T-cell (primary cell): ENCODE measurements around the gene DRC1. TPM values are rescaled to one million over a fixed set of nuclear protein-coding genes. Genes with fewer than 3 reads are reported as not detected.

Source experiments
- ATAC-seq, 4 experiments: fragments of 200-7000 bp in 3 of 4; fragments of 150-1000 bp in 1 of 4; cut with Tn5 transposase; replicated peaks in 1 of 4; 1 replicate in 3 of 4; 2 replicates in 1 of 4; pipeline ENCODE4 v1.10.0; 2021; ENCODE audit warnings: moderate library complexity in 3 of 4, mild to moderate bottlenecking in 2 of 4, moderate number of reproducible peaks in 1 of 4
- CTCF ChIA-PET, 2 donors: fragments of 300-600 bp; sonication (Branson Sonifier 250); formaldehyde crosslinking; loops; one replicate each; lab custom pipeline; 2022; ENCODE audit warnings: antibody characterized with exemption in 2 of 2; lab: Charles Lee
- POLR2A ChIA-PET, 2 donors: fragments of 300-600 bp; sonication (Branson Sonifier 250); formaldehyde crosslinking; loops; one replicate each; lab custom pipeline; 2022; ENCODE audit warnings: antibody characterized with exemption in 2 of 2; lab: Charles Lee
- DNase-seq, 35 experiments: peaks; one replicate each; pipeline versions ENCODE4 v3.0.0 to v3.0.0-alpha.2; 2013 to 2023
- H3K27ac ChIP-seq: one replicate; pipeline ENCODE4 v1.5.1; 2013; ENCODE audit warnings: low read length
- H3K27me3 ChIP-seq, 2 experiments: replicated peaks in 1 of 2; 1 replicate in 1 of 2; 2 replicates in 1 of 2; pipeline versions ENCODE4 v1.6.1 to v1.7.0; 2013; ENCODE audit warnings: low read length in 1 of 2, mixed read lengths in 1 of 2; ENCODE audit not compliant: control insufficient read depth in 2 of 2, insufficient read depth in 2 of 2; ENCODE audit errors: extremely low read depth in 1 of 2
- H3K36me3 ChIP-seq, 2 donors: 1 replicate in 1 of 2; 2 replicates in 1 of 2; pipeline versions ENCODE4 v1.6.1 to v1.7.0; 2013; ENCODE audit warnings: low read length in 1 of 2; ENCODE audit not compliant: control insufficient read depth in 2 of 2, insufficient read depth in 1 of 2; ENCODE audit errors: extremely low read depth in 1 of 2
- H3K4me1 ChIP-seq, 2 experiments: 1 replicate in 1 of 2; 2 replicates in 1 of 2; pipeline versions ENCODE4 v1.6.1 to v1.7.0; 2013; ENCODE audit warnings: low read length in 2 of 2, mixed read lengths in 1 of 2; ENCODE audit not compliant: insufficient read depth in 2 of 2, control insufficient read depth in 1 of 2; ENCODE audit errors: extremely low read depth in 1 of 2
- H3K4me3 ChIP-seq, 2 donors: 1 replicate in 1 of 2; 2 replicates in 1 of 2; pipeline versions ENCODE4 v1.5.1 to v1.7.0; 2013; ENCODE audit warnings: mild to moderate bottlenecking in 2 of 2, low read length in 1 of 2, moderate library complexity in 1 of 2; ENCODE audit not compliant: control insufficient read depth in 1 of 2; ENCODE audit errors: extremely low read depth in 1 of 2
- H3K9me3 ChIP-seq: 2 replicates; pipeline ENCODE4 v1.7.0; 2013
- H3K27ac Mint-ChIP-seq, 2 donors: one replicate each; pipeline ENCODE4 v1.8.0; 2020 to 2021; ENCODE audit warnings: mild to moderate bottlenecking in 2 of 2, mixed read lengths in 2 of 2
- H3K27me3 Mint-ChIP-seq, 2 donors: one replicate each; pipeline ENCODE4 v1.8.0; 2021 to 2022; ENCODE audit warnings: mixed read lengths in 2 of 2
- H3K36me3 Mint-ChIP-seq: one replicate; pipeline ENCODE4 v1.8.0; 2021; ENCODE audit warnings: mixed read lengths
- H3K4me1 Mint-ChIP-seq, 3 donors: one replicate each; pipeline ENCODE4 v1.8.0; 2020 to 2022; ENCODE audit warnings: mixed read lengths in 3 of 3, mild to moderate bottlenecking in 1 of 3
- H3K4me3 Mint-ChIP-seq, 3 donors: one replicate each; pipeline ENCODE4 v1.8.0; 2020 to 2022; ENCODE audit warnings: mild to moderate bottlenecking in 3 of 3, mixed read lengths in 3 of 3, moderate library complexity in 3 of 3
- H3K9me3 Mint-ChIP-seq, 3 donors: one replicate each; pipeline ENCODE4 v1.8.0; 2020 to 2022; ENCODE audit warnings: mixed read lengths in 3 of 3
- WGBS: methylation state at CpG from one replicate; pipeline ENCODE4 v1.1.5; 2013; ENCODE audit warnings: missing lambda C conversion rate; ENCODE audit not compliant: insufficient coverage; 5-methylcytosine and 5-hydroxymethylcytosine counted together
- total RNA-seq, 35 experiments: library from RNA in 6 of 35; stranded (reverse) in 6 of 35; fragments of 120-200 nt in 1 of 35; gene quantifications; one replicate each; pipeline versions ENCODE4 v1.2.1 to v1.2.4 and lab custom pipeline; 2013 to 2026

DRC1 gene
- total RNA-seq, 5 donors from 2014 or later (not counting 1 experiment from before 2014, with no cell fraction given) = not detected

- Mint-ChIP-seq H3K4me3 (no peak overlapping the region), H3K9me3 (no peaks in the 10 kb centered on the region), H3K27ac (no peak overlapping the region), H3K4me1 (no peaks in the 10 kb centered on the region), H3K36me3 (no peaks in the 10 kb centered on the region), H3K27me3 (peaks cover 4 to 5% of the 10 kb centered on the region in 2 donors)
- Histone ChIP-seq H3K27ac (no peak overlapping the region), H3K4me3 (no peak overlapping the region), H3K4me1 (no peaks in the 10 kb centered on the region), H3K9me3 (no peaks in the 10 kb centered on the region), H3K27me3 (peaks cover 0 to 2% of the 10 kb centered on the region in 2 experiments), H3K36me3 (no peaks in the 10 kb centered on the region)
- ATAC-seq (no peak), DNase-seq (no peak)
- CTCF ChIA-PET = no interaction called here
- no CpG with 5 or more reads among the region's 3 CpGs for WGBS
- POLR2A ChIA-PET = no interaction called here
These were observed 41.0 kb downstream of the DRC1 start for GRCh38 chr2:26442707-26443106.

GRCh38 chr2:26444236-26444635 is 42.5 kb downstream of the DRC1 start:
- DNase-seq (no peak), ATAC-seq (no peak)
- Mint-ChIP-seq H3K27ac (no peak overlapping the region), H3K9me3 (no peaks in the 10 kb centered on the region), H3K4me3 (no peak overlapping the region), H3K36me3 (no peaks in the 10 kb centered on the region), H3K27me3 (peaks cover under 1 to 4% of the 10 kb centered on the region in 2 donors), H3K4me1 (no peaks in the 10 kb centered on the region)
- no peaks in the 10 kb centered on the region for H3K9me3 ChIP-seq
- H3K4me3 ChIP-seq = no peak overlapping the region
- H3K4me1 ChIP-seq = no peaks in the 10 kb centered on the region
- H3K36me3 ChIP-seq = no peaks in the 10 kb centered on the region
- POLR2A ChIA-PET = no interaction called here
- CTCF ChIA-PET = interaction anchor here in 1 of 2 donors (0.6 kb wide), 1 partner anchor 23 kb away, joined by 3 read pairs; no protein-coding TSS in a partner anchor
- H3K27ac ChIP-seq = no peak overlapping the region
- peaks cover 0 to 7% of the 10 kb centered on the region in 2 experiments for H3K27me3 ChIP-seq
- WGBS = 76% methylated on average over 7 of the region's 7 CpGs

- Histone ChIP-seq H3K4me3 (no peak overlapping the region), H3K9me3 (no peaks in the 10 kb centered on the region), H3K36me3 (no peaks in the 10 kb centered on the region), H3K4me1 (no peaks in the 10 kb centered on the region), H3K27me3 (peaks cover 0 to 14% of the 10 kb centered on the region in 2 experiments), H3K27ac (no peak overlapping the region)
- ChIA-PET POLR2A (no interaction called here), CTCF (no interaction called here)
- no peaks in the 10 kb centered on the region for H3K4me1 Mint-ChIP-seq
- no peak overlapping the region for H3K27ac Mint-ChIP-seq
- no peak for ATAC-seq
- DNase-seq = no peak
- no peaks in the 10 kb centered on the region for H3K36me3 Mint-ChIP-seq
- no peak overlapping the region for H3K4me3 Mint-ChIP-seq
- peaks cover 0 to 9% of the 10 kb centered on the region in 2 donors for H3K27me3 Mint-ChIP-seq
- 92% methylated on average over 9 of the region's 9 CpGs for WGBS
- no peaks in the 10 kb centered on the region for H3K9me3 Mint-ChIP-seq
These were observed 46.9 kb downstream of the DRC1 start for GRCh38 chr2:26448651-26449050.

GRCh38 chr2:26449278-26450030 is 47.7 kb downstream of the DRC1 start:
- no peak for DNase-seq
- POLR2A ChIA-PET = no interaction called here
- CTCF ChIA-PET = interaction anchor here in 1 of 2 donors (0.6 kb wide), 1 partner anchor 12 kb away, joined by 7 read pairs; no protein-coding TSS in a partner anchor
- no peak for ATAC-seq
- no peaks in the 10 kb centered on the region for H3K9me3 Mint-ChIP-seq
- H3K27ac Mint-ChIP-seq = no peak overlapping the region
- H3K36me3 ChIP-seq = no peaks in the 10 kb centered on the region
- H3K4me1 Mint-ChIP-seq = no peaks in the 10 kb centered on the region
- no peak overlapping the region for H3K4me3 ChIP-seq
- H3K4me3 Mint-ChIP-seq = no peak overlapping the region
- WGBS = 79% methylated on average over 6 of the region's 10 CpGs
- no peaks in the 10 kb centered on the region for H3K36me3 Mint-ChIP-seq
- H3K27me3 ChIP-seq = peaks cover 0 to 14% of the 10 kb centered on the region in 2 experiments
- H3K27me3 Mint-ChIP-seq = peaks cover 0 to 9% of the 10 kb centered on the region in 2 donors
- H3K9me3 ChIP-seq = no peaks in the 10 kb centered on the region
- no peak overlapping the region for H3K27ac ChIP-seq
- H3K4me1 ChIP-seq = no peaks in the 10 kb centered on the region

- H3K36me3 Mint-ChIP-seq = no peaks in the 10 kb centered on the region
- DNase-seq (no peak), ATAC-seq (no peak)
- H3K27ac Mint-ChIP-seq = no peak overlapping the region
- no peaks in the 10 kb centered on the region for H3K9me3 Mint-ChIP-seq
- Histone ChIP-seq H3K36me3 (no peaks in the 10 kb centered on the region), H3K27me3 (peaks cover 0 to 18% of the 10 kb centered on the region in 2 experiments), H3K9me3 (no peaks in the 10 kb centered on the region), H3K27ac (no peak overlapping the region), H3K4me3 (no peak overlapping the region), H3K4me1 (no peaks in the 10 kb centered on the region)
- no peaks in the 10 kb centered on the region for H3K4me1 Mint-ChIP-seq
- POLR2A ChIA-PET = no interaction called here
- CTCF ChIA-PET = interaction anchor here in 1 of 2 donors (0.6 kb wide), 1 partner anchor 12 kb away, joined by 7 read pairs; no protein-coding TSS in a partner anchor
- H3K4me3 Mint-ChIP-seq = no peak overlapping the region
- H3K27me3 Mint-ChIP-seq = peaks cover 0 to 9% of the 10 kb centered on the region in 2 donors
- WGBS = 86% methylated on average over 10 of the region's 13 CpGs
These were observed 48.4 kb downstream of the DRC1 start for GRCh38 chr2:26450031-26450635.

DNA sequence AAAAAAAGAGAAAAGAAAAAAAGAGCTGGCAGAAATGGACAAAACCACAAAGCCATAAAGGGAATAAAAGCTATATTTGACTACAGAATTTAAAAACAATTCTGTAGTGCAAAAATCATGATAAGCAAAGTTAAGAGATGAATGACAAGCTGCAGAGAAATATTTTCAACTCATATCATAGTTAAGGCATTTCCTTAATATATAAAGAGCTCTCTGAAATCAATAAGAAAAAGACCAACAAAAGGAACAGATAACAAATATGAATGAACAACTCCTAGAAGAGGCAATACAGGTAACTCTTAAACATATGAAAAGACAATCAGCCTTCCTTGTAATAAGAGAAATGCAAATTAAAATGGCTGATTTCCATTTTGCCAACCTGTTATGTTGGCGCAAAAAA is 50.0 kb downstream of the DRC1 start:
- Mint-ChIP-seq H3K4me3 (no peak overlapping the region), H3K36me3 (no peaks in the 10 kb centered on the region), H3K9me3 (no peaks in the 10 kb centered on the region), H3K27ac (no peak overlapping the region), H3K27me3 (peaks cover 0 to 9% of the 10 kb centered on the region in 2 donors), H3K4me1 (no peaks in the 10 kb centered on the region)
- WGBS = no CpG with 5 or more reads among the region's 1 CpG
- ChIA-PET CTCF (interaction anchor here in 1 of 2 donors (1.1 kb wide), 1 partner anchor 67 kb away, joined by 3 read pairs; no protein-coding TSS in a partner anchor), POLR2A (no interaction called here)
- ATAC-seq (no peak), DNase-seq (no peak)
- Histone ChIP-seq H3K9me3 (no peaks in the 10 kb centered on the region), H3K36me3 (no peaks in the 10 kb centered on the region), H3K27me3 (peaks cover 0 to 17% of the 10 kb centered on the region in 2 experiments), H3K27ac (no peak overlapping the region), H3K4me3 (no peak overlapping the region), H3K4me1 (no peaks in the 10 kb centered on the region)
